T-cell (primary cell): ENCODE measurements around the gene NKAIN2. TPM values are rescaled to one million over a fixed set of nuclear protein-coding genes. Genes with fewer than 3 reads are reported as not detected.
"Not testable (repeated sequence)": the region's sequence is repeated elsewhere in the genome, so short reads cannot be mapped to it uniquely, and the experiment has no call there.

ENCODE experiments used
- ATAC-seq, 4 experiments: fragments of 200-7000 bp in 3 of 4; fragments of 150-1000 bp in 1 of 4; cut with Tn5 transposase; replicated peaks in 1 of 4; 1 replicate in 3 of 4; 2 replicates in 1 of 4; pipeline ENCODE4 v1.10.0; 2021; ENCODE audit warnings: moderate library complexity in 3 of 4, mild to moderate bottlenecking in 2 of 4, moderate number of reproducible peaks in 1 of 4
- CTCF ChIA-PET, 2 donors: fragments of 300-600 bp; sonication (Branson Sonifier 250); formaldehyde crosslinking; loops; one replicate each; lab custom pipeline; 2022; ENCODE audit warnings: antibody characterized with exemption in 2 of 2; lab: Charles Lee
- POLR2A ChIA-PET, 2 donors: fragments of 300-600 bp; sonication (Branson Sonifier 250); formaldehyde crosslinking; loops; one replicate each; lab custom pipeline; 2022; ENCODE audit warnings: antibody characterized with exemption in 2 of 2; lab: Charles Lee
- DNase-seq, 35 experiments: peaks; one replicate each; pipeline versions ENCODE4 v3.0.0 to v3.0.0-alpha.2; 2013 to 2023
- H3K27ac ChIP-seq: one replicate; pipeline ENCODE4 v1.5.1; 2013; ENCODE audit warnings: low read length
- H3K27me3 ChIP-seq, 2 experiments: replicated peaks in 1 of 2; 1 replicate in 1 of 2; 2 replicates in 1 of 2; pipeline versions ENCODE4 v1.6.1 to v1.7.0; 2013; ENCODE audit warnings: low read length in 1 of 2, mixed read lengths in 1 of 2; ENCODE audit not compliant: control insufficient read depth in 2 of 2, insufficient read depth in 2 of 2; ENCODE audit errors: extremely low read depth in 1 of 2
- H3K36me3 ChIP-seq, 2 donors: 1 replicate in 1 of 2; 2 replicates in 1 of 2; pipeline versions ENCODE4 v1.6.1 to v1.7.0; 2013; ENCODE audit warnings: low read length in 1 of 2; ENCODE audit not compliant: control insufficient read depth in 2 of 2, insufficient read depth in 1 of 2; ENCODE audit errors: extremely low read depth in 1 of 2
- H3K4me1 ChIP-seq, 2 experiments: 1 replicate in 1 of 2; 2 replicates in 1 of 2; pipeline versions ENCODE4 v1.6.1 to v1.7.0; 2013; ENCODE audit warnings: low read length in 2 of 2, mixed read lengths in 1 of 2; ENCODE audit not compliant: insufficient read depth in 2 of 2, control insufficient read depth in 1 of 2; ENCODE audit errors: extremely low read depth in 1 of 2
- H3K4me3 ChIP-seq, 2 donors: 1 replicate in 1 of 2; 2 replicates in 1 of 2; pipeline versions ENCODE4 v1.5.1 to v1.7.0; 2013; ENCODE audit warnings: mild to moderate bottlenecking in 2 of 2, low read length in 1 of 2, moderate library complexity in 1 of 2; ENCODE audit not compliant: control insufficient read depth in 1 of 2; ENCODE audit errors: extremely low read depth in 1 of 2
- H3K9me3 ChIP-seq: 2 replicates; pipeline ENCODE4 v1.7.0; 2013
- H3K27ac Mint-ChIP-seq, 2 donors: one replicate each; pipeline ENCODE4 v1.8.0; 2020 to 2021; ENCODE audit warnings: mild to moderate bottlenecking in 2 of 2, mixed read lengths in 2 of 2
- H3K27me3 Mint-ChIP-seq, 2 donors: one replicate each; pipeline ENCODE4 v1.8.0; 2021 to 2022; ENCODE audit warnings: mixed read lengths in 2 of 2
- H3K36me3 Mint-ChIP-seq: one replicate; pipeline ENCODE4 v1.8.0; 2021; ENCODE audit warnings: mixed read lengths
- H3K4me1 Mint-ChIP-seq, 3 donors: one replicate each; pipeline ENCODE4 v1.8.0; 2020 to 2022; ENCODE audit warnings: mixed read lengths in 3 of 3, mild to moderate bottlenecking in 1 of 3
- H3K4me3 Mint-ChIP-seq, 3 donors: one replicate each; pipeline ENCODE4 v1.8.0; 2020 to 2022; ENCODE audit warnings: mild to moderate bottlenecking in 3 of 3, mixed read lengths in 3 of 3, moderate library complexity in 3 of 3
- H3K9me3 Mint-ChIP-seq, 3 donors: one replicate each; pipeline ENCODE4 v1.8.0; 2020 to 2022; ENCODE audit warnings: mixed read lengths in 3 of 3
- WGBS: methylation state at CpG from one replicate; pipeline ENCODE4 v1.1.5; 2013; ENCODE audit warnings: missing lambda C conversion rate; ENCODE audit not compliant: insufficient coverage; 5-methylcytosine and 5-hydroxymethylcytosine counted together
- total RNA-seq, 35 experiments: library from RNA in 6 of 35; stranded (reverse) in 6 of 35; fragments of 120-200 nt in 1 of 35; gene quantifications; one replicate each; pipeline versions ENCODE4 v1.2.1 to v1.2.4 and lab custom pipeline; 2013 to 2026

Gene NKAIN2
- total RNA-seq, 5 donors from 2014 or later (not counting 1 experiment from before 2014, with no cell fraction given) = 0.13 TPM; not detected in 4

GRCh38 chr6:124148236-124148957 is 344.7 kb downstream of the NKAIN2 start:
- peaks cover 0 to 8% (median 0%) of the 10 kb centered on the region in 3 donors for H3K9me3 Mint-ChIP-seq
- no peak for DNase-seq
- H3K36me3 Mint-ChIP-seq = no peaks in the 10 kb centered on the region
- H3K4me3 Mint-ChIP-seq = no peak overlapping the region
- H3K27me3 Mint-ChIP-seq = no peaks in the 10 kb centered on the region
- H3K36me3 ChIP-seq = no peaks in the 10 kb centered on the region
- no peaks in the 10 kb centered on the region for H3K27me3 ChIP-seq
- no peak overlapping the region for H3K4me3 ChIP-seq
- no peaks in the 10 kb centered on the region for H3K9me3 ChIP-seq
- no peaks in the 10 kb centered on the region for H3K4me1 ChIP-seq
- WGBS = no CpG with 5 or more reads among the region's 2 CpGs
- H3K27ac Mint-ChIP-seq = no peak overlapping the region
- ATAC-seq = no peak
- H3K4me1 Mint-ChIP-seq = no peaks in the 10 kb centered on the region
- no peak overlapping the region for H3K27ac ChIP-seq
- ChIA-PET POLR2A (no interaction called here), CTCF (no interaction called here)

- H3K4me1 Mint-ChIP-seq = no peaks in the 10 kb centered on the region
- no peak overlapping the region for H3K27ac Mint-ChIP-seq
- no peak overlapping the region for H3K4me3 Mint-ChIP-seq
- H3K9me3 Mint-ChIP-seq = peaks cover 0 to 5% (median 0%) of the 10 kb centered on the region in 3 donors
- no peak for DNase-seq
- Histone ChIP-seq H3K36me3 (no peaks in the 10 kb centered on the region), H3K9me3 (no peaks in the 10 kb centered on the region), H3K4me3 (no peak overlapping the region), H3K4me1 (no peaks in the 10 kb centered on the region), H3K27me3 (no peaks in the 10 kb centered on the region), H3K27ac (no peak overlapping the region)
- ChIA-PET CTCF (no interaction called here), POLR2A (no interaction called here)
- WGBS = 83% methylated on average over 3 of the region's 4 CpGs
- H3K36me3 Mint-ChIP-seq = no peaks in the 10 kb centered on the region
- no peak for ATAC-seq
- no peaks in the 10 kb centered on the region for H3K27me3 Mint-ChIP-seq
Measured at GRCh38 chr6:124149646-124150045, 346.0 kb downstream of the NKAIN2 start.

DNA sequence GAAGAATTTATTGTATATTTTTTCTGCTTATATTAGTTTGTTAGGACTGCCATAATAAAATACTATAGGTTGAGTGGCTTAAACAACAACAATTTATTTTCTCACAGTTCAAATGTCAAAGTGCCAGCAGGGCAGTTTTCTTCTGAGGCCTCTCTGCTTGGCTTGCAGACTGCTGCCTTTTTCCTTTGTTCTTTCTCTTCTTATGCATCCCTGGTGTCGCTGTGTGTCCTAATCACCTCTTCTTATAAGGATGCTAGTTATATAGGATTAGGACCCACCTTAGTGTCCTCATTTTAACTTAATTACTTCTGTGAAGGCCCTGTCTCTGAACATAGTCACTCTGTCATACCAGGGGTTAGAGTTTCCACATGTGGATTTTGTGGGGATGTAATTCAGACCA is 354.4 kb downstream of the NKAIN2 start:
- Mint-ChIP-seq H3K27me3 (no peaks in the 10 kb centered on the region), H3K4me3 (no peak overlapping the region), H3K27ac (no peak overlapping the region), H3K9me3 (peaks cover 2 to 21% (median 15%) of the 10 kb centered on the region in 3 donors), H3K36me3 (no peaks in the 10 kb centered on the region), H3K4me1 (no peaks in the 10 kb centered on the region)
- Histone ChIP-seq H3K9me3 (no peaks in the 10 kb centered on the region), H3K4me1 (no peaks in the 10 kb centered on the region), H3K27ac (no peak overlapping the region), H3K36me3 (no peaks in the 10 kb centered on the region), H3K4me3 (no peak overlapping the region), H3K27me3 (no peaks in the 10 kb centered on the region)
- ATAC-seq (no peak), DNase-seq (no peak)
- ChIA-PET POLR2A (interaction anchor here in 1 of 2 donors (0.6 kb wide), 1 partner anchor 992 kb away, joined by 4 read pairs; no protein-coding TSS in a partner anchor), CTCF (no interaction called here)
- no CpG with 5 or more reads among the region's 1 CpG for WGBS

- no peaks in the 10 kb centered on the region for H3K36me3 Mint-ChIP-seq
- H3K4me3 Mint-ChIP-seq = no peak overlapping the region
- no peaks in the 10 kb centered on the region for H3K4me1 ChIP-seq
- H3K4me1 Mint-ChIP-seq = no peaks in the 10 kb centered on the region
- DNase-seq (no peak), ATAC-seq (no peak)
- no peak overlapping the region for H3K4me3 ChIP-seq
- no CpG with 5 or more reads among the region's 3 CpGs for whole genome bisulfite sequencing
- H3K27ac Mint-ChIP-seq = no peak overlapping the region
- CTCF ChIA-PET = no interaction called here
- H3K27me3 Mint-ChIP-seq = no peaks in the 10 kb centered on the region
- H3K9me3 Mint-ChIP-seq = peaks cover 4 to 15% (median 12%) of the 10 kb centered on the region in 3 donors
- POLR2A ChIA-PET = no interaction called here
- H3K27me3 ChIP-seq = no peaks in the 10 kb centered on the region
- no peak overlapping the region for H3K27ac ChIP-seq
- H3K9me3 ChIP-seq = no peaks in the 10 kb centered on the region
- H3K36me3 ChIP-seq = no peaks in the 10 kb centered on the region
Measured at GRCh38 chr6:124163676-124164075, 360.0 kb downstream of the NKAIN2 start.

- Mint-ChIP-seq H3K36me3 (no peaks in the 10 kb centered on the region), H3K4me3 (no peak overlapping the region), H3K9me3 (peaks cover 4 to 13% (median 12%) of the 10 kb centered on the region in 3 donors), H3K4me1 (no peaks in the 10 kb centered on the region), H3K27ac (no peak overlapping the region), H3K27me3 (no peaks in the 10 kb centered on the region)
- ChIA-PET POLR2A (no interaction called here), CTCF (no interaction called here)
- no peak for DNase-seq
- Histone ChIP-seq H3K9me3 (no peaks in the 10 kb centered on the region), H3K36me3 (no peaks in the 10 kb centered on the region), H3K4me3 (no peak overlapping the region), H3K27me3 (no peaks in the 10 kb centered on the region), H3K27ac (no peak overlapping the region), H3K4me1 (no peaks in the 10 kb centered on the region)
- WGBS = 85% methylated on average over 3 of the region's 7 CpGs
- ATAC-seq = no peak
Measured at GRCh38 chr6:124164343-124164742, 360.7 kb downstream of the NKAIN2 start.

- H3K36me3 Mint-ChIP-seq, H3K4me1 ChIP-seq, ATAC-seq, H3K4me3 Mint-ChIP-seq, H3K4me3 ChIP-seq, H3K27me3 ChIP-seq, H3K27ac ChIP-seq, DNase-seq, H3K27me3 Mint-ChIP-seq, H3K27ac Mint-ChIP-seq, CTCF ChIA-PET, H3K4me1 Mint-ChIP-seq, H3K36me3 ChIP-seq, H3K9me3 ChIP-seq, POLR2A ChIA-PET: not testable (repeated sequence)
- H3K9me3 Mint-ChIP-seq = peaks cover 2 to 12% (median 11%) of the 10 kb centered on the region in 3 donors
- no CpG with 5 or more reads among the region's 1 CpG for WGBS
Measured at GRCh38 chr6:124167249-124167648, 363.6 kb downstream of the NKAIN2 start.
